Measurements from ENCODE around the gene TMEM192. TPM values are rescaled to one million over a fixed set of nuclear protein-coding genes. Genes with fewer than 3 reads are reported as not detected.
A peak's percentile ranks its signal among the peaks of the same experiment; 100 is the strongest.

The TMEM192 gene
- total RNA-seq, 3 donors from 2014 or later: 11.5 to 31.2 (median 20.5) TPM

DNA sequence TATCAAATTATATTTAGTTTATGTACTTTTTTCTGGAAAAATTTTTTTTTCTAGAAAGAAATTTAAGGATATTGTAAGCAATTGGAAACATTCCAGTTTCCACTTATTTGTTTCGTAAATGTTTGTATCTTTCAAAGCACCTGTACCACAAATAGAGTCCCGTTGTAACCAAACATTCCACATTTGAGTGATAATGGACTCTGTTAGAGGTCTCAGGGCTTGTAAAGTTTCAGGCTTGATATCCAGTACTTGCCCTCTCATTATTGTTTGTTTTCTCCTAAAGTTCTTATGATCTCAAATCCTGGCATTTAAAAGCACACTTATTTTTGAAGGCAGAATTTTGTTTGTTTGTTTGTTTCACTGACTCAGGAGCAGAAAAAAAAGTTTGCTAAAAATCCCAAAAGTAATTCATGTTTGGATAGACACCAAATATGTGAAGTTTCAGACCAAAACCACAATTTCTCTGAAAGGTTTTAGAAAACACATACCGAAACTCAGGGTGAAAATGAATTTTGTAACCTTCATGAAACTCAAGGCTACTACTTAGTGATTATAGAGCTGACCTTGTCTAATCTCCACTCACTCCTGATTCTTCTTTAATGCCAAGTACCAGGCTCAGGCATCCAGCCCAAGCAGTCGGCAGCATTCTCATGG, 5.7 kb upstream of the TMEM192 start:
- DNase-seq (ENCODE audit: low spot score in 2 of 2): no peak
- Histone ChIP-seq H3K9me3 (no peaks in the 10 kb centered on the region), H3K27ac (no peak overlapping the region), H3K36me3 (no peaks in the 10 kb centered on the region), H3K27me3 (no peaks in the 10 kb centered on the region), H3K4me3 (no peak overlapping the region), H3K4me1 (no peaks in the 10 kb centered on the region)
- intact Hi-C loops (cut with DNase I; ENCODE audit: low total_unique reads): no loop called here
- TF ChIP-seq, protein P1, sequence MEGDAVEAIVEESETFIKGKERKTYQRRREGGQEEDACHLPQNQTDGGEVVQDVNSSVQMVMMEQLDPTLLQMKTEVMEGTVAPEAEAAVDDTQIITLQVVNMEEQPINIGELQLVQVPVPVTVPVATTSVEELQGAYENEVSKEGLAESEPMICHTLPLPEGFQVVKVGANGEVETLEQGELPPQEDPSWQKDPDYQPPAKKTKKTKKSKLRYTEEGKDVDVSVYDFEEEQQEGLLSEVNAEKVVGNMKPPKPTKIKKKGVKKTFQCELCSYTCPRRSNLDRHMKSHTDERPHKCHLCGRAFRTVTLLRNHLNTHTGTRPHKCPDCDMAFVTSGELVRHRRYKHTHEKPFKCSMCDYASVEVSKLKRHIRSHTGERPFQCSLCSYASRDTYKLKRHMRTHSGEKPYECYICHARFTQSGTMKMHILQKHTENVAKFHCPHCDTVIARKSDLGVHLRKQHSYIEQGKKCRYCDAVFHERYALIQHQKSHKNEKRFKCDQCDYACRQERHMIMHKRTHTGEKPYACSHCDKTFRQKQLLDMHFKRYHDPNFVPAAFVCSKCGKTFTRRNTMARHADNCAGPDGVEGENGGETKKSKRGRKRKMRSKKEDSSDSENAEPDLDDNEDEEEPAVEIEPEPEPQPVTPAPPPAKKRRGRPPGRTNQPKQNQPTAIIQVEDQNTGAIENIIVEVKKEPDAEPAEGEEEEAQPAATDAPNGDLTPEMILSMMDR (IDR thresholded peaks at IDR 0.05): no peak
- TF ChIP-seq POLR2AphosphoS5 (IDR thresholded peaks at IDR 0.05): no peak
- no peak for TF ChIP-seq POLR2A (IDR thresholded peaks at IDR 0.05)

- H3K27ac ChIP-seq: no peak overlapping the region
- no peak for DNase-seq (ENCODE audit: low spot score in 2 of 2)
- H3K9me3 ChIP-seq: no peaks in the 10 kb centered on the region
- no peak overlapping the region for H3K4me3 ChIP-seq
- TF ChIP-seq POLR2A (IDR thresholded peaks at IDR 0.05) (no peak), POLR2AphosphoS5 (IDR thresholded peaks at IDR 0.05) (no peak)
- TF ChIP-seq, protein P1 (IDR thresholded peaks at IDR 0.05): no peak
- no peaks in the 10 kb centered on the region for H3K4me1 ChIP-seq
- no peaks in the 10 kb centered on the region for H3K36me3 ChIP-seq
- H3K27me3 ChIP-seq: no peaks in the 10 kb centered on the region
- intact Hi-C loops (cut with DNase I; ENCODE audit: low total_unique reads): no loop called here
Measured at GRCh38 chr4:165115301-165115700, 2.6 kb upstream of the TMEM192 start.

DNA sequence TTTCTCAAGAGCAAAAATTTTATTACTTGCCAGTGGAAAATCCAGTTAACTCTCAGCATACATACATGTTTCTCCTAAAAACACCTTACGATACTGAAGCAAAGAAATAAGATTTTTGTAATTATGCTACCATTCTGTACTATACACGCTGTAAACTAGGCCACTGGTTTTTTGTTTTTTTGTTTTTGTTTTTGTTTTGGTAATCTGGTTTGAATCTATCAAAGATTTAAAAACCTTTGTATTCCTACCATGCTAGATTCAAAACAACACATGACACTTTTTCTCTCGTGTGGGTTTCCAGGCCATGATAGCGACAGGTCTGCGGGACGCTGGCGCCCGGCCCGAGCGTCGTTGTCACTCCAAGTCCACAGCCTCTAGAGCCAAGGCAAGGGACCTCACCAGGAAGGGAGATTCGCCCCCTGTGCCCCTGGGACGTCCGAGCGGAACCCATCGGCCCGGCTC, 723 bp downstream of the TMEM192 start:
- Histone ChIP-seq H3K27me3 (no peaks in the 10 kb centered on the region), H3K9me3 (no peaks in the 10 kb centered on the region), H3K4me3 (peak overlapping the region; percentile 95 to 97 (median 96)), H3K4me1 (no peaks in the 10 kb centered on the region), H3K27ac (peak overlapping the region; percentile 93 to 94), H3K36me3 (no peaks in the 10 kb centered on the region)
- DNase-seq (ENCODE audit: low spot score in 2 of 2): no peak
- TF ChIP-seq POLR2A (IDR thresholded peaks at IDR 0.05) (no peak), POLR2AphosphoS5 (IDR thresholded peaks at IDR 0.05) (peak in 1 of 3 donors; percentile 8)
- TF ChIP-seq, protein P1 (IDR thresholded peaks at IDR 0.05): no peak
- intact Hi-C loops (cut with DNase I; ENCODE audit: low total_unique reads): no loop called here

DNA sequence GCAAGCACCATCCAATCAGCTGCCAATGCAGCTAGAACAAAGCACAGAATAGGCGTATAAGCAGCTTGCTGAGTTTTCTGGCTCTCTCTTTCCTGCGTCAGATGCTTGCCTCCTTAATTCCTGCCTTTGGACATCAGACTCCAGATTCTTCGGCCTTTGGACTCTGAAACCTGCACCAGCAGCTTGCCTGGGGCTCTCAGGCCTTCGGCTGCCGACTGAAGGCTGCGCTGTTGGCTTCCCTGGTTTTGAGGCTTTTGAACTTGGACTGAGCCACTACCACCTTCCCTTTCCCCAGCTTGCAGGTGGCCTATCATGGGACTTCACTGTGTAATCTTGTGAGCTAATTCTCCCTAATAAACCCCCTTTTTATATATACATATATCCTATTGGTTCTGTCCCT, 6.1 kb downstream of the TMEM192 start:
- Histone ChIP-seq H3K4me3 (no peak overlapping the region), H3K27ac (no peak overlapping the region), H3K27me3 (no peaks in the 10 kb centered on the region), H3K4me1 (no peaks in the 10 kb centered on the region), H3K36me3 (no peaks in the 10 kb centered on the region), H3K9me3 (no peaks in the 10 kb centered on the region)
- no peak for DNase-seq (ENCODE audit: low spot score in 2 of 2)
- no peak for TF ChIP-seq POLR2AphosphoS5 (IDR thresholded peaks at IDR 0.05)
- no peak for TF ChIP-seq POLR2A (IDR thresholded peaks at IDR 0.05)
- TF ChIP-seq, protein P1 (IDR thresholded peaks at IDR 0.05): no peak
- intact Hi-C loops (cut with DNase I; ENCODE audit: low total_unique reads): no loop called here

DNA sequence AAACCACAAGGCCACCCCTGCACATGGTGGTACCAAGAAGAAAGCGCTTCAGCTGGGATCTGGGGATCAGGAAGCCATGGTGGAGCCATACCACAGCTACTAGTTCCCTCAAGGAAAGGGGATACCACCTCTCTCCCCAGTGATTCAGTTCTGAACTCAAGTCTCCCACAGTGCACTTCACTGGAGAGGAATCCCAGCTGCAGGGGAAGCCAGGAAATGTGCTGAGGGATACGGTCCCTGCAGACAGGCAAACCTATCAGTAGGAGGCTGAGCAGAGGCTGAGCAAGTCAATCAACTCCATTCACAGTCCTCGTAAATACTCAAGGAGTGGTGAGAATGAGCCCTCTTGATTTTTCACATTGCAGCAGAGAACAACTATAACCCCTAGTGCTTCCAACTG, 11.0 kb downstream of the TMEM192 start:
- no peaks in the 10 kb centered on the region for H3K9me3 ChIP-seq
- no peaks in the 10 kb centered on the region for H3K4me1 ChIP-seq
- H3K27me3 ChIP-seq: no peaks in the 10 kb centered on the region
- no peak overlapping the region for H3K4me3 ChIP-seq
- TF ChIP-seq POLR2A (IDR thresholded peaks at IDR 0.05) (no peak), POLR2AphosphoS5 (IDR thresholded peaks at IDR 0.05) (no peak)
- TF ChIP-seq, protein P1 (IDR thresholded peaks at IDR 0.05): no peak
- no peak overlapping the region for H3K27ac ChIP-seq
- no peak for DNase-seq (ENCODE audit: low spot score in 2 of 2)
- intact Hi-C loops (cut with DNase I; ENCODE audit: low total_unique reads): no loop called here
- no peaks in the 10 kb centered on the region for H3K36me3 ChIP-seq
